COLO829 (cell line): ENCODE results near the gene TOX2.

Source experiments
- DNase-seq: peaks from one replicate; pipeline ENCODE4 v3.0.0; 2012; ENCODE audit warnings: low spot score

Gene TOX2

GRCh38 chr20:43915211-43916072, 790 bp downstream of the TOX2 start:
- no peak for DNase-seq

GRCh38 chr20:43916073-43916880, 1.6 kb downstream of the TOX2 start:
- no peak for DNase-seq

- no peak for DNase-seq
Observed at GRCh38 chr20:43916881-43917371, 2.3 kb downstream of the TOX2 start.

GRCh38 chr20:43917380-43917779, 2.7 kb downstream of the TOX2 start:
- no peak for DNase-seq

DNA sequence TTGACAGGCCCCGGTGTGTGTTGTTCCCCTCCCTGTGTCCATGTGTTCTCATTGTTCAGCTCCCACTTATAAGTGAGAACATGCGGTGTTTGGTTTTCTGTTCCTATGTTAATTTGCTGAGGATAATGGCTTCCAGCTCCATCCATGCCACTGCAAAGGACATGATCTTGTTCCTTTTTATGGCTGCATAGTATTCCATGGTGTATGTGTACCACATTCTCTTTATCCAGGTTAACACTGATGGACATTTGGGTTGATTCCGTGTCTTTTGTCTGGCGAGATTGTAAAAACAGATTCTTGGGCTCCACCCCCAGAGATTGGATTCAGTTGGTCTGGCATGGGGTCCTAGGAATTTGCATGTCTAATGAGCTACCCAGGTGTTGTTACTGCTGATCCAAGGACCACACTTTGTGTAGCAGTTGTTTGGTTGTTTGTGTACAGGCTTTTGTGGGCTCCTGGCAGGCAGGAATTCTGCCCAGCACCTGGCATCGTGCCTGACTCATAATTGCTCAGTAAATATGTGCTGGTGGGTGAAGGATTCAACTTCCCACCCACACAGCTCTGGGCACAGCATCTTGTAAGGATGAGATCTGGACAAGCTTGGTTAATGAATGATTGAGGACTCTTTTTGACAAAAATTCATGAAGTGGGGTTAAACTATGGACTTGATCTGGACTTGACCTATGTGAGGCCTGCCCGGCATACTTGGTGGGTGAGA, 5.2 kb downstream of the TOX2 start:
- DNase-seq = no peak

DNA sequence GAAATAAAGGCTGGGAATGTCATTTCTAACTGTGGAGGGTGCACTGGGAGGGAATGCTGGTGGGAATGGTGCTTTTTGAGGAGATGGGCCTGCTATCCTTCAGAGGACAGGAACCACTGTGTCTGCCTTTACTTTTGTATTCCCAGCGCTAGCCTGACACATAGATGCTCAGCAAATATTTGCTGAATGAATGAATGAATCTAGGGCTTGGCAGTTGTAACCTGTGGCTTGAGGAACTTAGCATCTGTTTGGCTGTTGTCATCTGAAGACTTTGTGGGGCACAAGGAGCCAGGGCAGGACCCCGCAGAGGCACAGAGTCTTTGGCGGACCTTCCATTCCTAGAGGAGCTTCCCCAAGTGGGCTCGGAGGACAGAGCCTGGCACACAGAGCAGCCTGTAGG, 6.1 kb downstream of the TOX2 start:
- no peak for DNase-seq

DNA sequence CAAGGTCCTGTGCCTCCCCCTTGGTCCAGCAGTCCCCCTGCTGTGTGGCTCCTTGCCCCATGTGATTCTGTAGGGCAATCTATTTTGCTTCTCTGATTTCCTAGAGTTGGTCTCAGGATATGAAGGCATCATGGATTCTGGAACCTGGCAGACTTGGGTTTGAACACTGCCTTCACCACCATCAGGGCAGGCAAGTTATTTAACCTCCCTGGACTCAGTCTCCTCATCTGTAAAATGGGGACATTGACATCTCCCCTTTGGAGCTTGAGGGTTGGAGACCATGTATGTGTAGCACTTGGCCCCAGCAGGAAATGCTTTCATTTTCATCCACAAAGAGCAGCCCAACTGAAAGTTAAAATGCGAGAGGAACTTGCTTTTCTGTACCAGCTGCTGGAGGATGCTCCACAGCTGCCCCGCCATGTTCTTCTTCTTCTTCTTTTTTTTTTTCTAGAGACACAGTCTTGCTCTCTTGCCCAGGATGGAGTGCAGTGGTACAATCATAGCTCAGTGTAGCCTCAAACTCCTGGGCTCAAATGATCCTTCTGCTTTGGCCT, 6.7 kb downstream of the TOX2 start:
- no peak for DNase-seq

DNA sequence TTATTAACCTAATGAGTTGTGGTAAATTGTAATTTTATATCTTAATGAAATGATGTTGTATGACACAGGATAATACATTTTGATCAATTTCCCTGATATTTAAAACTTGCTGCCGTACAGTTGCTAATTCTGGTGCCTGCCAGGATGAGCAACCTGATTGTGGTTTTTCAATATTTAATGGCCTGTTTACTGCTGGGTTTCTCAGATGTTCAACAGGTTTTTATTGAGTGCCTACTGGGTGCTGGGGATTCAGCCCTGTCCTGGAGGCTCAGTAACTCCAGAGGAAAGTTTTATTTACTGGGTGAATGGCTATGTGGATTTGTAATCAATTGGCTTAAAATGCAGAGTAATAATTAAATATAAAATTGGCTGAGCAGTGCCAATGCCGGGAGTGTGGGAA, 8.0 kb downstream of the TOX2 start:
- no peak for DNase-seq

GRCh38 chr20:43923322-43923721, 8.7 kb downstream of the TOX2 start:
- no peak for DNase-seq

GRCh38 chr20:43923917-43924316, 9.3 kb downstream of the TOX2 start:
- DNase-seq = no peak

DNA sequence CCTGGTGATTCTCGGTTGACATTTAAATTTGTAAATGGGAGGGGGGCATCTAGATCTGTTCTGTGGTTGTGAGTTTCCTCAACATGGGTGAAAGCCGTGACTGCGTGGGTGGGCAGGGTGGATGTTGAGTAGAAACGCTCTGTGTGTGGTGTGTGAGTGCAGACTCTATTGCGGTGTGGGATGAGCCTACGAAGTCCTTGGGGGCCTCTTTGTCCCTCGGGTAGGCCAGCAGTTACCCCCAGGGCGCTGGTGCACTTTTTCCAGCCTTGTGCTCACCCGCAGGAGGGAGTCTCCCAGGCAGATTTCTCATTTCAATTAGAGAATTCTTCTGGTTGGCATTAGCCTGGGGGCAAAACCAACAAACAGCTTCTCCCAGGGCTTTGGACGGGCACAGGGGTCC, 10.6 kb downstream of the TOX2 start:
- peak; percentile 78 for DNase-seq

DNA sequence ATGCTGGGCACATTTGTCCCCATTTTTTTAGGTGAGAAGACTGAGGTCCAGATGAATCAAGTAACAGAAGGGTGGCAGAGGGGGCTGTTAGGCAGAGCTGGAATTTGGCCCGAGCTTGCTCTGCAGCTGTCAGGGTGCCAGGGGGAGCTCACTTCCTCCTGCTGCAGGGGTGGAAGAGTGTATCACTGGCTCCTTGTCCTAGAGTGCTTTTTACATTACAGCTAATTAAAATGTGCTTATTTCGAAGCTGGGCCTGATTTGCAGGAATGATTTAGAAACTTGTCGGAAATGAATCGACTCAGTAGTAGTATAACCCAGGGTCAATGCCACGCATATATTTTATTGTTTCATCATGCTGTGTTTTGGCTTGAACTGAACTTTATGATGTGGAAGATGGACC, 11.1 kb downstream of the TOX2 start:
- DNase-seq = peak; percentile 79

DNA sequence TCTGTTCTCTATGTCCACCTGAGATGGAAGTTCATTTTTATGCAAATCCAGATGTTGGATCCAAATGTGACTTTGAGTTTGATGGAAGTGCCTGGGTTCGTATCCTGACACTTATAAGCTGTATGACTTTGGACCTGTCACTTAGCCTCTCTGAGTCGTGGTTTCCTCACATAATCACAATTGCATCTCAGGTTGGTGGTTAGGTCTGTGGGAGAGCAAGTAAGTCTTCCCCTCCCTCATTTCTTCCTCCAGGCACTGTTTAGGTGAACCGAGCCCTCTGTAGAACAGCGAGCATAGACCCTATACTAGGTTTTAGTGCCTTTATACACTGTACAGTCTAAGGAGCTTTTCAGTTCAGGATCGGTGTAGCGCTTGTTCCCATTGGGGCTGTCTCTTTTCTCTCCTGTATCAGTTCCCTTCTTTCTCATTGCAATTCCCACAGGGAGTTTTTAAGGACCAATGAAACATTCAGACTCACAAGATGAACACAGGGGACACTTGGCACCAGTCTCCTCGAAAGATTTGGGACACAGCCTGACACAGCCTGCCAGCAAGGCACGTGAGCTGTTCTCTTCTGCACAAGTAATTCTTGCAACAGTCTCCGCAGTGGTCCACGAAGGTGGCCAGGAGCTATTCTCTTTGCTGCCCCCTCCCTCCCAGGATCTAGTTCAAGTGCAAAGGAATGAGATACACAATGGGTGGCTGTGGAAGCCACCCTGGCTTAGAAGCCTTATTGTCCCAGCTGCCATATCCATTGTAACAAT, 11.8 kb downstream of the TOX2 start:
- no peak for DNase-seq

- no peak for DNase-seq
Observed at GRCh38 chr20:43931976-43932375, 17.3 kb downstream of the TOX2 start.

DNA sequence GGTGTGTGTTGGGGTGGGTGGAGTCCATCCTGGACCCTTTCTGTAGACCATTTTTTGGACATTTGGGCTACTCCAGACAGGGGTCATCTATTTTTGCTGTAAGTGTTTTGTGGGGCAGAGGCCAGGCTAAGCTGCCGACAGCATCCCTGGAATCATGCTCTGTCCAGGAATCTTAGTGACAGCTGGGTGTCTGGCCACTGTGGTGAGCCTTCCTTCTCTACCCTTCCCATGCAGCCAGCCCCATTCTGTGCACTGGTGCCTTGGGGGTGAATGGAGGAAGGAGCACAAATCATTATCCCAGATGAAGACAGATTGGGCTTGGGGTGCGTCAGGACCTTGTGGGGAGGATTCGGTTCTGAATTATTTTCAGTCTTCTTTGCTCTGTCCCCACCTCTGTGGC, 20.2 kb downstream of the TOX2 start:
- no peak for DNase-seq

DNA sequence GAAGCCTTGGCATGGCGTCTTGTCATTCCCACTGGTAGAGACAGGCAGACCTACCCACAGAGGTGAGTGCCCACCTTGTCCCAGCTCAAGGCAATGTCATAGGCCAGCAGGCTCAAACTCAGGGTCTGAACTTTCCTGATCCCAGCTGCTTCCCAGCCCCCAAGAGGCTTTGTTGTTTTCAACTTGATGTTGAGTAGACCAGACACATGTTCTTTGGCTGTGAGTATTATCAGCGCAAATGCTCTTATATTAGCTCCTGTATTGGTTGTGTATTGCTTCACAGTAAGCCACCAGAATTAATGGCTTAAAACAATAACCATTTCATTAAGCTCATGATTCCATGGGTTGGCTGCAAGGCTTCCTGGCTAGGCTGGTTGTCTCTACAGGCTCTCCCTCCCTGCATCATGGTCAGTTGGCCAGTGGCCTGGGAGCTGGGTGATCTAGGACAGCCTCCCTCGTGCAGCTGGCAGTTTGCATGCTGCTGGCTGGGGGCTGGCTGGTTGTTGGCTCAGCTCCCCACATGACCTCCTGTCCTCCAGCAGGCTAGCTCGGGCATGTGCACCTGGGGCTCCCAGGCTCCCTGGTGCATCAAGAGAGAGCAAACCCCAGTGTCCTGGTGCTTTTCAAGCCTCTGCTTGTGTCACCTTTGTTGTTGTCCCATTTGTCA, 21.6 kb downstream of the TOX2 start:
- DNase-seq = no peak

GRCh38 chr20:43936805-43937204, 22.2 kb downstream of the TOX2 start:
- no peak for DNase-seq

DNA sequence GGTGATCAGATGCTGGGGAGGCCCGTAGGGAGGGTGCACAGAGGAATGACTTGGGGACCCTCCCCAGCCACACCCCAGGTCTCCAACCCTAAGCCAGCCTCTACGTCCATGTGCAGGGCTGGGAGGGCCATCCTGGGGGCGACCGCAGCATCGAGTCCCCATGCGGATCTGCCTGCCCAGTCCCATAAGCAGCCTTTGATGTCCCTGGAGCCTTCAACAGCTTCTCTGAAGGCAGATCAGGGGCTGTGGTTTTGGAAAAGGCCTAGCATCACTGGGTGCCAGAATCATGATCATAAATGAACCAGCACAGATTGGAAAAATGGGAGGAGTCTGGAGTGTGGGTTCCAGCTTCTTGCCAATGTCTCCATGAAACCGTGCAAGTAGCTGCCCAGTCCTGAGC, 22.9 kb downstream of the TOX2 start:
- DNase-seq = no peak

GRCh38 chr20:43938017-43938655, 23.5 kb downstream of the TOX2 start:
- no peak for DNase-seq
